Measurements from ENCODE around the gene MEIOB.

DNA sequence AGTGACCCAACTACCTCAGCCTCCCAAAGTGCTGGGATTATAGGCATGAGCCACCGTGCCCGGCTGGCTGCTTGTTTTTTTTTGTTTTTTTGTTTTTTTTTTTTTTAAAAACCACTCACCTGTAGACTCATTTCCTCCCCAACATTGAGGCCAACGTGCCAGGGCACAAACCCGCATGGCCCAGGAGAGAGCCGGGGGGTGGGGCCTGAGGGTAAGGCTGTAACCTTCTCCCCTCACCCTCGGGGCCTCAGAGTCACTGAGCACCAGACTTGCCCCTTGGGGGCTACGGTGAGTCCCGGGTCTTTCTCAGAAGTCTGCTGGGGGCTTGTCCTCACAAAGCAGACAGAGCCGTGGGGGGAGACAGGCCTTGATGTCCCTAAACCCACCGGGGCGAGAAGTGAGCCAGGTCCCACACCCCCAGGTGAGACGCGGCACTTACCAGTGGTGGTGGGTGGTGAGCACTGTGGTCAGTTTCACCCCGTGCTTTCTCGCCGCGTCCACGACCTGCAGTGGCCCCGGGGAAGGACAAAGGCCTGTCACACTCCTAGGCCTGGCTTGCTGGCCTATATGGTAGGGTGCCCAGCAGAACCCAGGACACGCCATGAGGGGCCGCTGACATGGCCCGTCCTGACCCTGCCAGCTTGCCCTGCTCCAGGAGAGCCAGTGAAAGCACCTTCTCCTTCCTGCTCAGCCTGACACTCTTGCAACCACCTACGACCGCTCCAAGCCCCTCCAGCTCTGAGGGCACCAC, 49.9 kb downstream of the MEIOB start:
- TF ChIP-seq ZNF670 (tag by site-specific recombination; IDR thresholded peaks at IDR 0.05; ENCODE audit: low read depth), result no peak
- TF ChIP-seq SP2 (tag by site-specific recombination; IDR thresholded peaks at IDR 0.05), result no peak
- no peak for TF ChIP-seq ZNF112 (tag by site-specific recombination; IDR thresholded peaks at IDR 0.05)
- TF ChIP-seq, protein P1, sequence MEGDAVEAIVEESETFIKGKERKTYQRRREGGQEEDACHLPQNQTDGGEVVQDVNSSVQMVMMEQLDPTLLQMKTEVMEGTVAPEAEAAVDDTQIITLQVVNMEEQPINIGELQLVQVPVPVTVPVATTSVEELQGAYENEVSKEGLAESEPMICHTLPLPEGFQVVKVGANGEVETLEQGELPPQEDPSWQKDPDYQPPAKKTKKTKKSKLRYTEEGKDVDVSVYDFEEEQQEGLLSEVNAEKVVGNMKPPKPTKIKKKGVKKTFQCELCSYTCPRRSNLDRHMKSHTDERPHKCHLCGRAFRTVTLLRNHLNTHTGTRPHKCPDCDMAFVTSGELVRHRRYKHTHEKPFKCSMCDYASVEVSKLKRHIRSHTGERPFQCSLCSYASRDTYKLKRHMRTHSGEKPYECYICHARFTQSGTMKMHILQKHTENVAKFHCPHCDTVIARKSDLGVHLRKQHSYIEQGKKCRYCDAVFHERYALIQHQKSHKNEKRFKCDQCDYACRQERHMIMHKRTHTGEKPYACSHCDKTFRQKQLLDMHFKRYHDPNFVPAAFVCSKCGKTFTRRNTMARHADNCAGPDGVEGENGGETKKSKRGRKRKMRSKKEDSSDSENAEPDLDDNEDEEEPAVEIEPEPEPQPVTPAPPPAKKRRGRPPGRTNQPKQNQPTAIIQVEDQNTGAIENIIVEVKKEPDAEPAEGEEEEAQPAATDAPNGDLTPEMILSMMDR (tag by site-specific recombination; IDR thresholded peaks at IDR 0.05), result no peak
- TF ChIP-seq, protein P2, sequence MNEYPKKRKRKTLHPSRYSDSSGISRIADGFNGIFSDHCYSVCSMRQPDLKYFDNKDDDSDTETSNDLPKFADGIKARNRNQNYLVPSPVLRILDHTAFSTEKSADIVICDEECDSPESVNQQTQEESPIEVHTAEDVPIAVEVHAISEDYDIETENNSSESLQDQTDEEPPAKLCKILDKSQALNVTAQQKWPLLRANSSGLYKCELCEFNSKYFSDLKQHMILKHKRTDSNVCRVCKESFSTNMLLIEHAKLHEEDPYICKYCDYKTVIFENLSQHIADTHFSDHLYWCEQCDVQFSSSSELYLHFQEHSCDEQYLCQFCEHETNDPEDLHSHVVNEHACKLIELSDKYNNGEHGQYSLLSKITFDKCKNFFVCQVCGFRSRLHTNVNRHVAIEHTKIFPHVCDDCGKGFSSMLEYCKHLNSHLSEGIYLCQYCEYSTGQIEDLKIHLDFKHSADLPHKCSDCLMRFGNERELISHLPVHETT (tag by site-specific recombination; IDR thresholded peaks at IDR 0.05), result no peak
- TF ChIP-seq MZF1 (tag by site-specific recombination; IDR thresholded peaks at IDR 0.05; ENCODE audit: borderline replicate concordance), result no peak
- TF ChIP-seq, protein P3, sequence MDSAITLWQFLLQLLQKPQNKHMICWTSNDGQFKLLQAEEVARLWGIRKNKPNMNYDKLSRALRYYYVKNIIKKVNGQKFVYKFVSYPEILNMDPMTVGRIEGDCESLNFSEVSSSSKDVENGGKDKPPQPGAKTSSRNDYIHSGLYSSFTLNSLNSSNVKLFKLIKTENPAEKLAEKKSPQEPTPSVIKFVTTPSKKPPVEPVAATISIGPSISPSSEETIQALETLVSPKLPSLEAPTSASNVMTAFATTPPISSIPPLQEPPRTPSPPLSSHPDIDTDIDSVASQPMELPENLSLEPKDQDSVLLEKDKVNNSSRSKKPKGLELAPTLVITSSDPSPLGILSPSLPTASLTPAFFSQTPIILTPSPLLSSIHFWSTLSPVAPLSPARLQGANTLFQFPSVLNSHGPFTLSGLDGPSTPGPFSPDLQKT (IDR thresholded peaks at IDR 0.05; ENCODE audit: borderline replicate concordance, low read depth, low read length), result no peak
- TF ChIP-seq ZNF211 (tag by site-specific recombination; IDR thresholded peaks at IDR 0.05; ENCODE audit: low read depth), result no peak
- TF ChIP-seq EGR2 (tag by site-specific recombination; IDR thresholded peaks at IDR 0.05; ENCODE audit: low read depth), result no peak
- no peak for TF ChIP-seq KLF1 (tag by site-specific recombination; IDR thresholded peaks at IDR 0.05)
- TF ChIP-seq ZNF830 (tag by site-specific recombination; IDR thresholded peaks at IDR 0.05; ENCODE audit: low read depth), result no peak
- no peak for TF ChIP-seq HOXA7 (CRISPR knock-in tag; IDR thresholded peaks at IDR 0.05; ENCODE audit: borderline replicate concordance)
